HS-5 (cell line): ENCODE measurements around the gene ZFAND2B.
"Not testable (repeated sequence)": the region's sequence is repeated elsewhere in the genome, so short reads cannot be mapped to it uniquely, and the experiment has no call there.

Experiments used
- DNase-seq: peaks from one replicate; pipeline ENCODE4 v3.0.0-alpha.2; 2012; ENCODE audit warnings: low read depth

The ZFAND2B gene

GRCh38 chr2:219250049-219250781 is 43.6 kb downstream of the ZFAND2B start:
- no peak for DNase-seq

GRCh38 chr2:219251656-219252055 is 45.1 kb downstream of the ZFAND2B start:
- DNase-seq: no peak

GRCh38 chr2:219252084-219252483 is 45.5 kb downstream of the ZFAND2B start:
- no peak for DNase-seq

- no peak for DNase-seq
Measured at GRCh38 chr2:219252570-219252899, 46.0 kb downstream of the ZFAND2B start.

- no peak for DNase-seq
Measured at GRCh38 chr2:219252900-219253752, 46.5 kb downstream of the ZFAND2B start, which contains the start of gene TUBA4B. Gene TUBA4B, plus strand, starts transcription at chr2:219253243. Its CDS starts 165 bp downstream, at chr2:219253408.

- DNase-seq: no peak
Measured at GRCh38 chr2:219253753-219254589, 47.4 kb downstream of the ZFAND2B start, which contains the start of gene TUBA4A. Gene TUBA4A, minus strand, starts transcription at chr2:219253918. Its CDS starts 60 bp downstream, at chr2:219253858.

- DNase-seq: no peak
Measured at GRCh38 chr2:219254590-219255201, 48.1 kb downstream of the ZFAND2B start.

GRCh38 chr2:219258942-219259341 is 52.4 kb downstream of the ZFAND2B start:
- not testable (repeated sequence) for DNase-seq
